Skeletal muscle tissue (tissue), 4 donors: ENCODE measurements around the gene SHISAL1. TPM values are rescaled to one million over a fixed set of nuclear protein-coding genes. Genes with fewer than 3 reads are reported as not detected.

Experiments used
- H3K27ac ChIP-seq: one replicate; pipeline ENCODE4 v1.7.0; 2013; ENCODE audit warnings: mild to moderate bottlenecking, low read depth, low read length, inconsistent platforms
- H3K27me3 ChIP-seq, 3 donors: one replicate each; pipeline ENCODE4 v1.7.0; 2013; ENCODE audit warnings: low read length in 3 of 3; ENCODE audit not compliant: control insufficient read depth in 3 of 3, insufficient read depth in 3 of 3
- H3K36me3 ChIP-seq, 3 donors: one replicate each; pipeline ENCODE4 v1.7.0; 2013; ENCODE audit warnings: low read length in 3 of 3; ENCODE audit not compliant: control insufficient read depth in 3 of 3, insufficient read depth in 3 of 3
- H3K4me1 ChIP-seq, 3 donors: one replicate each; pipeline ENCODE4 v1.7.0; 2013; ENCODE audit warnings: low read length in 3 of 3, mild to moderate bottlenecking in 3 of 3; ENCODE audit not compliant: control insufficient read depth in 3 of 3, insufficient read depth in 3 of 3
- H3K4me3 ChIP-seq, 3 donors: one replicate each; pipeline ENCODE4 v1.7.0; 2013; ENCODE audit warnings: low read length in 3 of 3
- H3K9ac ChIP-seq, 3 donors: one replicate each; pipeline ENCODE4 v1.7.0; 2013; ENCODE audit warnings: low read length in 3 of 3, mild to moderate bottlenecking in 3 of 3, moderate library complexity in 2 of 3, low read depth in 1 of 3
- H3K9me3 ChIP-seq, 3 donors: one replicate each; pipeline ENCODE4 v1.7.0; 2013; ENCODE audit warnings: low read length in 3 of 3; ENCODE audit not compliant: control insufficient read depth in 3 of 3
- total RNA-seq: library from RNA; depleted of rRNA; stranded (reverse); fragments of >200 nt; gene quantifications from one replicate; pipeline ENCODE4 v1.2.3, GENCODE V29; 2014
- donor health status: Osteomylitis.

The SHISAL1 gene
- total RNA-seq, 1 donor from 2014 or later, result 7.3 TPM

DNA sequence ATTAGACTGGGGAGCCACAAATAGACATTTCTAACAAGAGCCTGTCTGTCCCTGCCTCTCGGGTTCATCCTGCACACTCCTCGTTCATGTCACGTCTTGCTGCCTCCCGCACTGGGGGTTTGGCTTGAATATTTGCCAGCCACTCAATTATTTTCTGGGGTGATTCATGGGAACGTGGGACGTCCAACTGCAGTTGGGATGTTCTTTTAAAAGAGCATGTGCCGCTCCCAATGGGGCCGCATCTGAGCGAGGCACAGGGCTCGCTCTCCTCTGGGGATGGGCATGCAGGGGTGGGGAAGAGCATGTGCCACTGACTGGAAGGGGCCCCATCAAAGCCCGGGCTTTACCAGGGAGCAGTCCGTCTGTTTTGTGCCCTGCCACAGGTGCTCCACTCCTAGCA lies 88.6 kb downstream of the SHISAL1 start:
- peaks cover 14 to 25% (median 25%) of the 10 kb centered on the region in 3 donors for H3K27me3 ChIP-seq
- no peaks in the 10 kb centered on the region for H3K36me3 ChIP-seq
- no peak overlapping the region for H3K9ac ChIP-seq
- H3K9me3 ChIP-seq, result peaks cover 0 to 6% (median 4%) of the 10 kb centered on the region in 3 donors
- H3K4me3 ChIP-seq, result no peak overlapping the region
- no peak overlapping the region for H3K27ac ChIP-seq
- no peaks in the 10 kb centered on the region for H3K4me1 ChIP-seq

DNA sequence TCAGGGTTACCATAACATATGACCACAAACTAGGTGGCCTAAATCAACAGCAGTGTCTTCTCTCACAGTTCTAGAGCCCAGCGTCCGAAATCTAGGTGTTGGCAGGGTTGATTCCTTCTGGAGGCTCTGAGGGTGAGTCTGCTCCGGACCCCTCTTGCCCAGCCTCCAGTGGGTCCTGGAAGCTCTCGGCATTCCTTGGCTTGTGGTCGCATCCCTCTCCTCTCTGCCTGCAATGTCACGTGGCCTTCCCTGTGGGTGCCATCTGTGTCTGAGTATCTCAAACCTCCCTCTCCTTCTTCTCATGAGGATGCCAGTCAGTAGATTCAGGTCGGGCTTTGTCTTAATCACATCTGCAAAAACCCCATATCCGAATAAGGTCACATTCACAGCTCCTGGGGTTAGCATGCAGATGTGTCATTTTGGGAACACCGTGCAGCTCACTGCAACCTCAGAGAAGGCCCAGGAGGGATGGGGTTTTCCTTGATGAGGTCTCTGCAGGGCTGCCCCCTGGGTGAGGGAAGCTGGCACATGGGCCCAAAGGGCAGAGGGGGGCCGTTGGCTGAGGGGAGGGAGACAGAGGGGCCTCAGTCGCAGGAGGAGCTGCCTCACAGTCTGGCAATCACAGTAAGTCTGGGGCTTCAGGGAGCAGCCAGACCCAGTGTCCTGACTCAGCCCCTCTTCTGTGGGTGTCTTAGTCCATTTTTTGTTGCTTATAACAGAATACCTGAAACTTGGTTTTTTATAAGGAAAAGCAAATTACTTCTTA lies 90.9 kb downstream of the SHISAL1 start:
- Histone ChIP-seq H3K9me3 (no peaks in the 10 kb centered on the region), H3K27me3 (peaks cover 17 to 38% (median 37%) of the 10 kb centered on the region in 3 donors), H3K27ac (no peak overlapping the region), H3K4me1 (no peaks in the 10 kb centered on the region), H3K4me3 (no peak overlapping the region), H3K9ac (no peak overlapping the region), H3K36me3 (no peaks in the 10 kb centered on the region)

DNA sequence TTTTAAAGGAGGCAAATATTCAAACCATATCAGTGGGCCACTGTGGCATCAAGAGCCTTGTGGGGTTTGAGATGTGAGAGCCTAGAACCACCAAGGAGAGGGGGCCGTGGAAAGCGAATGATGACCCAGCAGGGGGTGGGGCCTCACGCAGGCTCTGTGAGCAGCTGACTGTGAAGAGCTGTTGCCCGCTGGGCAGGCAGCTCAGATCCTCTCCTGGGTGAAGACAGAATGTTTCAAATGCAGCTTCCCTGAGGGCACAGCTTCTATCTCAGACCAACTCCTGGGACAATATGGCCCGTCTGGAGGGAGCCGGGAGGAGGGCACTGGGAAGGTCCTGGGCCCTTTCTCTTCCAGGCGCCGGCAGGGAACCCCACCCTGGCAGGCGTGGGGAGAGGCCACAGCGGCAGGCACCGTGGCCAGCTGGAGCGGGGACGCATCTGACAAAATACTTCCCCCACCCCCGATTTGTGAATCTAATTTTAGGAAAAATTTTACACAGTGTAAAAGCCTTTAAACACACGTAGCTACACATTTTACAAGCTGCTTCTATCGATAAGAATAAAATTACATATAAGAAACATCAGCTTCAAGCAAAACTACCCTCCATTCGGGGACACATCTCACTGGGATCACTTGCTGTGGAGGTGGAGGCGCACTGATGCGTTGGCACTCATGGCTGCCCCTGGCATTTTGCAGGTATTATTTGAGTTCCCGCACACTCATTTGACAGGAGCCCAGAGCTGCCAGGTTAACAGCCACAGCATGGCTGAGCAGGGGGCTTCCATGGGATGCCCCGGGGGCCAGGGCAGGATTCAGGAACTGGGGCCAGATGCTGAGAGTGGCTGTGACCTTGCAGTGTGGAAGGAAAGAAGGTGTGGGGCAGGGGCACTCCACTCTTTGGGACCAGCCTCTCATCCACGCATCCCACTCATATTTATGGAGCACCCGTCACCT lies 91.7 kb downstream of the SHISAL1 start:
- H3K9me3 ChIP-seq, result no peaks in the 10 kb centered on the region
- H3K27me3 ChIP-seq, result peaks cover 14 to 38% (median 35%) of the 10 kb centered on the region in 3 donors
- H3K4me1 ChIP-seq, result no peaks in the 10 kb centered on the region
- H3K9ac ChIP-seq, result no peak overlapping the region
- H3K27ac ChIP-seq, result no peak overlapping the region
- no peak overlapping the region for H3K4me3 ChIP-seq
- no peaks in the 10 kb centered on the region for H3K36me3 ChIP-seq

DNA sequence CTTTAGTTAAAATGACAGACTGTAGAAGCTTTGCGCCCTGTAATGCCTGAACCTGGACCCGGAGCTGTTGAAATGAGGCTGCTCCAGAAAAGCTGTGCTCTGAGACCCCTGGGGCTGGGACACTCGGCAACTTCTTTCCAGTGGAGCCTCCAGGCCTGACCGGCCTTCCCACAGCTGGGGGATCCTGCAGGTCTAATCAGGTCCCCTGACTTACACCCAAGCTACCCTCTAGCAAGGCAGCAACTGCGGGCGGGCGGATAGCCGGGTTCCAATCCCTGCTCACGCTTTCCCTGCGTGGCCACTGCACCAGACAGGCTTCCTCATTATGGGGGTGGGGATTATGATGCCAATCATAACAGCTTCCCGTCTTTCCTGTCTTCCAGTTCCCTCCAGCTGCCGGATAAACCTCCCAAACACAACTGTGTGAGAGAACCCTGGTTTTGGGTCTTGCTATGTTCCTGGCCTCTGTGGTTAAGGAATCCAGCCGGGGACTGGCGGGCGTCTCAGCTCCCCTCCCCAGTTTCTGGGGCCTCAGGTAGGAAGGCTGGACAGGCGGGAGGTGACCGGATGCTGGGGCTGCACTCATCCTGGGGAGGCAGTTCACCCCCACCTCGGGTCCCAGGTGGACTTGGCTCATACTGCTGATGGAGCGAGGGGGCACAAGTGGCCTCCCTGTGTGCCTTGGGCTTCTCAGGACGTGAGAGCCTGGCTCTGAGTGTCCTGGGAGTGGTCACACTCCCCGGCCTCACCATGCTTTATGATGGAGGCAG lies 93.5 kb downstream of the SHISAL1 start:
- H3K4me3 ChIP-seq, result no peak overlapping the region
- no peak overlapping the region for H3K9ac ChIP-seq
- H3K9me3 ChIP-seq, result peaks cover 0 to 8% (median 5%) of the 10 kb centered on the region in 3 donors
- H3K27ac ChIP-seq, result no peak overlapping the region
- peaks cover 9 to 29% (median 27%) of the 10 kb centered on the region in 3 donors for H3K27me3 ChIP-seq
- no peaks in the 10 kb centered on the region for H3K36me3 ChIP-seq
- no peaks in the 10 kb centered on the region for H3K4me1 ChIP-seq

DNA sequence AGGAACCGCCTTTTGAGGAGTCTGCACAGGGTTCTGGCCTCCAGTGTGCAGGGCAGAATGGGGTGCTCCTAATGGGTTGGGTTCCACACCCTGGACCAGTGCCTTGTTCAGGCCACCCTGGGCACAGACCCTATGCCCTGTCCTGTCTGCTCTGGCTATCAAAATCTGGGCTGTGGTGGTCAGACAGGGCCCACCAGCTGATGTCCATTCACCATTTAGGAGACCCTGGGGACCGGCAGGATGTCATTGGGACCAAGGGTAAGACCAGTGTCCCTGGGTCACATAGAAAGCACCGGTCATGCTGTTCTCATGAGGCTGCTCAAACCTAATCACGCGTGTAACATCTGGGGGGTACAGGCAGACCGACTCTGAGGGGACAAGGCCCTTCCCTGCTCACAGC lies 94.7 kb downstream of the SHISAL1 start:
- Histone ChIP-seq H3K9me3 (peaks cover 2 to 8% (median 5%) of the 10 kb centered on the region in 3 donors), H3K27ac (no peak overlapping the region), H3K36me3 (no peaks in the 10 kb centered on the region), H3K27me3 (peaks cover 9 to 25% (median 24%) of the 10 kb centered on the region in 3 donors), H3K4me3 (no peak overlapping the region), H3K4me1 (no peaks in the 10 kb centered on the region), H3K9ac (no peak overlapping the region)

DNA sequence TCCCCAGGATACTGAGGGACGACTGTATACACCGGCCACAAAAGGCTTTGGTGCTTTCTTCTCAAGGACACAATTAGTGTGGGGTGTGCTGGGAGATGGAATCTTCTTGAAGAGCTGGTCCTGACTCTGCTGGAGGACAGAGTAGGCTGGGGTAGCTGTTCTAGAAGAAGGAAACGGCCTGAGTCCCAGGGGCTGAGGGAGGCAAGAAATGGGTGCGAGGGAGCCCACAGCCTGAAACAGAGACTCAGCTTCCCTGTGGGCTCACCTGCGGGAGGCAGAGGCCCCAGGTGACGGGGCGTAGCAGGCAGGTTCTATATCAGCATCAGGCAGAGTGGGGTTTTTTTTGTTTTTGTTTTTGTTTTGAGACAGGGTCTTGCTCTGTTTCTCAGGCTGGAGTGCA lies 95.4 kb downstream of the SHISAL1 start:
- peaks cover 8 to 24% (median 23%) of the 10 kb centered on the region in 3 donors for H3K27me3 ChIP-seq
- H3K9ac ChIP-seq, result no peak overlapping the region
- H3K4me1 ChIP-seq, result peaks cover 2 to 6% (median 4%) of the 10 kb centered on the region in 3 donors
- H3K27ac ChIP-seq, result no peak overlapping the region
- H3K36me3 ChIP-seq, result no peaks in the 10 kb centered on the region
- H3K9me3 ChIP-seq, result peaks cover 2 to 8% (median 5%) of the 10 kb centered on the region in 3 donors
- H3K4me3 ChIP-seq, result no peak overlapping the region

DNA sequence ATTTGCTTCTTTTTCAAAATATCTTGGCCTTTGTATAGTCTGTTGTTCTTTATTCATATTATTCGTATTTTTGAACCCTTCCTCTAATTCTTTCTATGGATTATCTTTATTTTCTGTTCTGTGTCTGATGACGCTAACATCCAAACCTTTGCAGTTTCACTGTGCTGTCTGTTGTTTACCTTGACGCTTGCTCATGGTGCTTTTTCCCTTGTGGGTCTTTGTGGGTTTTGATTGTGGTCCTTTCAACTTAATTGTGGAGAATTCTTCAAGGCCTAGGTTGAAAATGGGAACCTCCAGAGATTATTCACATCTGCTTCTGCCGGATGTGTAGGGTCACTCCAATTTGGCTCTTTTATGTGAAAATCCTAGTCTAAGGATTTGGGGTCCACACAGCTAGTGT lies 97.5 kb downstream of the SHISAL1 start:
- H3K4me1 ChIP-seq, result peaks cover 9 to 13% (median 11%) of the 10 kb centered on the region in 3 donors
- H3K36me3 ChIP-seq, result no peaks in the 10 kb centered on the region
- no peak overlapping the region for H3K4me3 ChIP-seq
- H3K27me3 ChIP-seq, result peaks cover 3 to 20% (median 20%) of the 10 kb centered on the region in 3 donors
- peaks cover 2 to 8% (median 5%) of the 10 kb centered on the region in 3 donors for H3K9me3 ChIP-seq
- H3K27ac ChIP-seq, result no peak overlapping the region
- no peak overlapping the region for H3K9ac ChIP-seq

DNA sequence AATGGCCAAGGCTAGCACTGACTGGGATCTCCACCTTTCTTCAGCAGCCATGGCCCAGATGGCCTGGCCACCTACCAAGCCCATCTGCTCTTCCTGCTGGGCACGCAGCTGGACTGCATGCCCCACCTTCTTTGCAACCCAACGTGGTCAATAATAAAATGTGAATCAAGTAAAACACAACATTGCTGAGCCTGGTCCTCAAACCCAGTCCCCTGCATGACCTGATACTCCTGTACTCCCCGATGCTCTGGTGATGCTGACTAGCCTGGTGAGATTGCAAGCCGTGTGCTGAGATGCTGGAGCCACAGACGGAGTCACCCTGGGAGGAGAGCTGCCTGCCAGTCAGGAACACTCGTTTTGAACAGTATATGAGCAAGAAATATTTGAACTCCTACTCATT lies 98.0 kb downstream of the SHISAL1 start:
- H3K9ac ChIP-seq, result no peak overlapping the region
- H3K27ac ChIP-seq, result no peak overlapping the region
- peak overlapping the region in 1 of 3 donors; percentile 2 for H3K4me3 ChIP-seq
- peaks cover 3 to 19% (median 18%) of the 10 kb centered on the region in 3 donors for H3K27me3 ChIP-seq
- peaks cover 2 to 8% (median 5%) of the 10 kb centered on the region in 3 donors for H3K9me3 ChIP-seq
- H3K4me1 ChIP-seq, result peaks cover 9 to 13% (median 11%) of the 10 kb centered on the region in 3 donors
- H3K36me3 ChIP-seq, result no peaks in the 10 kb centered on the region

DNA sequence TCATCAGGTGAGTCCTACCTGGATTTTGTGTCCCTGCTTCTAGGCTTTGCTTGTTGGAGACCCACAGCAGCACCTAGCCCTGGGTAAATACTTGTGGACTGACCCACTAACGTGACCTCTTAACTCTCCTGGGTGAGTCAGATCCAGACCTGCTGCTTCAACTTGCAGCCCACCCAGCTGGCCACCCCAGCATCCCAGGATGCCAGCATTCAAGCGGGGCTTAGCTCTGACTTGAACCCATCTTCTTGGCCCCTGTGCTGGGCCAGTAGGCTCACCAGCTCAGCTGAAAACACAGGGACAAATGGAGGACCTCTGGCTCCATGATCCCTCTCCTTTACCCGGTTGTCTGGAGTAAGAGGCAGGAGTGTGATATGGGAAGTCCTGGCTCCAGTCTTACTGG lies 98.6 kb downstream of the SHISAL1 start:
- no peak overlapping the region for H3K9ac ChIP-seq
- peaks cover 3 to 14% (median 13%) of the 10 kb centered on the region in 3 donors for H3K27me3 ChIP-seq
- no peak overlapping the region for H3K27ac ChIP-seq
- H3K9me3 ChIP-seq, result peaks cover 2 to 8% (median 6%) of the 10 kb centered on the region in 3 donors
- H3K36me3 ChIP-seq, result no peaks in the 10 kb centered on the region
- no peak overlapping the region for H3K4me3 ChIP-seq
- H3K4me1 ChIP-seq, result peaks cover 9 to 13% (median 11%) of the 10 kb centered on the region in 3 donors
